Measurements from ENCODE around the gene DDI1.

GRCh38 chr11:104036995-104037394 is 555 bp downstream of the DDI1 start:
- TF ChIP-seq, protein P1, sequence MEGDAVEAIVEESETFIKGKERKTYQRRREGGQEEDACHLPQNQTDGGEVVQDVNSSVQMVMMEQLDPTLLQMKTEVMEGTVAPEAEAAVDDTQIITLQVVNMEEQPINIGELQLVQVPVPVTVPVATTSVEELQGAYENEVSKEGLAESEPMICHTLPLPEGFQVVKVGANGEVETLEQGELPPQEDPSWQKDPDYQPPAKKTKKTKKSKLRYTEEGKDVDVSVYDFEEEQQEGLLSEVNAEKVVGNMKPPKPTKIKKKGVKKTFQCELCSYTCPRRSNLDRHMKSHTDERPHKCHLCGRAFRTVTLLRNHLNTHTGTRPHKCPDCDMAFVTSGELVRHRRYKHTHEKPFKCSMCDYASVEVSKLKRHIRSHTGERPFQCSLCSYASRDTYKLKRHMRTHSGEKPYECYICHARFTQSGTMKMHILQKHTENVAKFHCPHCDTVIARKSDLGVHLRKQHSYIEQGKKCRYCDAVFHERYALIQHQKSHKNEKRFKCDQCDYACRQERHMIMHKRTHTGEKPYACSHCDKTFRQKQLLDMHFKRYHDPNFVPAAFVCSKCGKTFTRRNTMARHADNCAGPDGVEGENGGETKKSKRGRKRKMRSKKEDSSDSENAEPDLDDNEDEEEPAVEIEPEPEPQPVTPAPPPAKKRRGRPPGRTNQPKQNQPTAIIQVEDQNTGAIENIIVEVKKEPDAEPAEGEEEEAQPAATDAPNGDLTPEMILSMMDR (IDR thresholded peaks at IDR 0.05) = no peak
- TF ChIP-seq POLR2A (IDR thresholded peaks at IDR 0.05) = no peak

Data from testis (tissue), 2 donors.